D721Med (cell line): ENCODE data around the gene PNMA8C.

Source experiments
- DNase-seq: peaks from one replicate; pipeline ENCODE4 v3.0.0; 2011; ENCODE audit warnings: low spot score; ENCODE audit not compliant: insufficient read length
- FAIRE-seq: peaks from 2 replicates; lab custom pipeline; 2011; peaks lifted over from hg19 to GRCh38; lab: Jason Lieb, UNC
- CTCF ChIP-seq: IDR thresholded peaks from 2 replicates; pipeline ENCODE4 v1.5.1; 2012; ENCODE audit warnings: mild to moderate bottlenecking, control low read depth; ENCODE audit not compliant: insufficient read depth; ENCODE audit errors: missing control alignments

The PNMA8C gene

GRCh38 chr19:46470376-46470775 is 41.6 kb upstream of the PNMA8C start:
- no peak for TF ChIP-seq CTCF
- DNase-seq (no peak), FAIRE-seq (no peak)

- FAIRE-seq (no peak), DNase-seq (no peak)
- no peak for TF ChIP-seq CTCF
These were observed 40.9 kb upstream of the PNMA8C start for GRCh38 chr19:46469541-46470185.

- no peak for FAIRE-seq
- no peak for DNase-seq
- no peak for TF ChIP-seq CTCF
These were observed 37.9 kb upstream of the PNMA8C start for GRCh38 chr19:46466536-46467196.

- FAIRE-seq (no peak), DNase-seq (no peak)
- TF ChIP-seq CTCF = no peak
These were observed 34.8 kb upstream of the PNMA8C start for GRCh38 chr19:46463516-46463915.

GRCh38 chr19:46461537-46461936 is 32.8 kb upstream of the PNMA8C start:
- DNase-seq = no peak
- TF ChIP-seq CTCF = no peak
- no peak for FAIRE-seq

GRCh38 chr19:46460981-46461380 is 32.2 kb upstream of the PNMA8C start:
- FAIRE-seq (no peak), DNase-seq (no peak)
- TF ChIP-seq CTCF = no peak

- DNase-seq (no peak), FAIRE-seq (no peak)
- TF ChIP-seq CTCF = no peak
These were observed 31.3 kb upstream of the PNMA8C start for GRCh38 chr19:46460055-46460454.
